AG04449 (cell line): ENCODE data around the gene TNNI2.

ENCODE experiments used
- CTCF ChIA-PET: fragments of 350-600 bp; formaldehyde crosslinking; extraction: SDS; loops from one replicate; lab custom pipeline; 2021; ENCODE audit warnings: antibody characterized with exemption; lab: Yijun Ruan, JAX
- POLR2A ChIA-PET: fragments of 400-600, 350-600 bp; formaldehyde crosslinking; extraction: SDS; loops from one replicate; lab custom pipeline; 2020; ENCODE audit warnings: antibody characterized with exemption, inconsistent platforms; lab: Yijun Ruan, JAX
- DNase-seq: peaks from one replicate; pipeline ENCODE4 v3.0.0-alpha.2; 2010; ENCODE audit warnings: low read depth, low spot score
- H3K4me3 ChIP-seq: 2 replicates; pipeline ENCODE4 v1.5.1; 2011; ENCODE audit warnings: low read depth, mild to moderate bottlenecking, control low read depth, low read length
- TF ChIP-seq, protein P1 (sequence below): IDR thresholded peaks from one replicate; pipeline ENCODE4 v1.5.1; 2011; ENCODE audit warnings: mild to moderate bottlenecking, moderate library complexity, low read length, control low read depth, inconsistent platforms; ENCODE audit not compliant: insufficient read depth; ENCODE audit errors: missing control alignments

Gene TNNI2

DNA sequence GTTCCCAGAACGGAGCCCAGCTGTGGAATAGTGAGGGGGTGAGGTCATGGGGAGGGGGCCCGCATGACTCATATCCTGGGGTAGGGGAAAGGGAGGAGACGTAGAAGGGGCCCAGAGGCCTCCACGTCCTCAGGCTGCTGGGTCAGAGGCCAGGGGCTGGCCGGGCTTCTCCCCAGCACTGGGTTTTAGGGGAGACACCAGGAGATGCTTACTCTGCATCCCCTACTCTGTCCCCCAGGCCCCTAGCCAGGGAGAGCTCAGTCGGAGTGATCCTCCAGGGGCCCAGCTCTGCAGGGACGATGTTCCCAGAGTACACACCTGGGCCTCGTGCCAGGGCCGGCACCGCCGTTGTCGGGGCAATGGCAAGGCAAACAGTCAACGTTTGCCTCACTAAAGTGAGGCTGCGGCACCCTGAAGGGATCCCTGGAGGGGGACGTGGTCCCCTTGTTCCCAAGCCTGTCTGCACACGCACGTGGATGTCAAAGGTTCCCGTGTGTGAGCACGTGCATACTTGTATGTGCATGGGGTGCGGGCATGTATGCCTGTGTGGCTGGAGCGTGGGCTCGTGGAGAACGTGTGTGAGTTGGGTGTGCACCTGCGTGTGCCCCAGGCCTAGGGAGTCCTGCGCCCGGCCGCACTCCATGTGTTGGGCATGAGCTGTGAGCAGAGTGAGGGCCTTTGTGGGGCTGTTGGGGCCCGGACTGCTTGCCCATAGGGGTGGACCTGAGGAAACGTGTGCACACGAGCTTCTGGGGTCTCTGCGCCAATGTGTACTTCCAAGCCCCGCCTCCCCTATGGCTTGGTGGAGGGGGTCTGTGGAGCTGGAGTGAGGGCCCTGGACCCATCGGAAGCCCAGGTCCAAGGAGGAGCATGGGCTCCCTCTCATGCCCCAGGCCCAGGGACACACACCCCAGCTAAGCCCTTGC lies 38.7 kb downstream of the TNNI2 start:
- DNase-seq: no peak
- CTCF ChIA-PET: interaction anchor here (0.9 to 4.0 kb wide), 9 partner anchors 14 to 273 kb away, joined by 3 to 29 read pairs (median 3); partner anchors contain the start of genes H19 and PRR33
- H3K4me3 ChIP-seq: no peak overlapping the region
- POLR2A ChIA-PET: no interaction called here
- TF ChIP-seq, protein P1, sequence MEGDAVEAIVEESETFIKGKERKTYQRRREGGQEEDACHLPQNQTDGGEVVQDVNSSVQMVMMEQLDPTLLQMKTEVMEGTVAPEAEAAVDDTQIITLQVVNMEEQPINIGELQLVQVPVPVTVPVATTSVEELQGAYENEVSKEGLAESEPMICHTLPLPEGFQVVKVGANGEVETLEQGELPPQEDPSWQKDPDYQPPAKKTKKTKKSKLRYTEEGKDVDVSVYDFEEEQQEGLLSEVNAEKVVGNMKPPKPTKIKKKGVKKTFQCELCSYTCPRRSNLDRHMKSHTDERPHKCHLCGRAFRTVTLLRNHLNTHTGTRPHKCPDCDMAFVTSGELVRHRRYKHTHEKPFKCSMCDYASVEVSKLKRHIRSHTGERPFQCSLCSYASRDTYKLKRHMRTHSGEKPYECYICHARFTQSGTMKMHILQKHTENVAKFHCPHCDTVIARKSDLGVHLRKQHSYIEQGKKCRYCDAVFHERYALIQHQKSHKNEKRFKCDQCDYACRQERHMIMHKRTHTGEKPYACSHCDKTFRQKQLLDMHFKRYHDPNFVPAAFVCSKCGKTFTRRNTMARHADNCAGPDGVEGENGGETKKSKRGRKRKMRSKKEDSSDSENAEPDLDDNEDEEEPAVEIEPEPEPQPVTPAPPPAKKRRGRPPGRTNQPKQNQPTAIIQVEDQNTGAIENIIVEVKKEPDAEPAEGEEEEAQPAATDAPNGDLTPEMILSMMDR: no peak

DNA sequence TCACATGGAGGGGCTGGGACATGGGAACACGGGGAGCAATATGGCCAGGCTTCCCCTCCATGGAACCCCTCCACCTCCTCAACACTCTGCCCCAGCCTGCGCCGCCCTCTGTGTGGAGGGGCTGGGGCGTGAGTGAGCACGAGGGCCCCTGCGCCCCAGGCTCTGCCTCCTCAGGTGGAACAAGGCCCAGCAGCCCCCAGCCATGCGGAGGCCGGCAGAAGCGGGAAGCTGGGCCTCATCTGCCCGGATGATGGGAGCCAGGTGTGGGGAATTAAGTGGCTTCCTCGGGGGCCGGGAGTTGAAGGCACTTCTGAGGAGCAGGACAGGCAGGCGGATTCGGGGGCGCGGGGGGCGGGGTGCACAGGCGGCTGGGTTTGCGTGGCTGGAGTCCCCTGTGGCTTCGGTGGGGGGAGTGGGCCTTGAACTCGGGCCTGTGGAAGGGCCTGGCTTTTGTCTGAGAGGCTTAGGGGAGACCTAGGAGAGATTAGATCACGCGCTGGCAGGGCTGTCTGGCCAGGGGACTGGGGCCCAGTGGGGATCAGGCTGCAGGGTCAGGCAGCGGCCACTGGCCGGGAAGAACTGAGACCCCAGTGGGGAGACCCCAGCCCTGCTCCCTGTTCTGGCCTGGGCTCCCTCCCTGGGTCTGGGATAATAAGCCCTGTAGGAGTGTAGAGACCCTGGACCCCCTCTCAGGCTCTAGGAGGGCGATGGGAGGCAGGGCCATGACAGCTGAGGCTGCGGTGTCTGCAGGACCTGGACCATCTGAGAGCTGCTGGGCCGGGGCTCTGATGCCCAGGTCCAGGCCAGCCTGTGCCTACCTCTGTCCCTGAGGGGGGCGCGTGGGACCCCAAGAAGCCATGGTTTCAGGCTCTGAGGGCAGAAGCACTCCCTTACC lies 39.6 kb downstream of the TNNI2 start:
- CTCF ChIA-PET: interaction anchor here (0.8 to 4.0 kb wide), 7 partner anchors 13 to 273 kb away, joined by 3 to 29 read pairs (median 3); partner anchors contain the start of genes H19 and PRR33
- TF ChIP-seq, protein P1: no peak
- no peak overlapping the region for H3K4me3 ChIP-seq
- DNase-seq: no peak
- POLR2A ChIA-PET: no interaction called here

DNA sequence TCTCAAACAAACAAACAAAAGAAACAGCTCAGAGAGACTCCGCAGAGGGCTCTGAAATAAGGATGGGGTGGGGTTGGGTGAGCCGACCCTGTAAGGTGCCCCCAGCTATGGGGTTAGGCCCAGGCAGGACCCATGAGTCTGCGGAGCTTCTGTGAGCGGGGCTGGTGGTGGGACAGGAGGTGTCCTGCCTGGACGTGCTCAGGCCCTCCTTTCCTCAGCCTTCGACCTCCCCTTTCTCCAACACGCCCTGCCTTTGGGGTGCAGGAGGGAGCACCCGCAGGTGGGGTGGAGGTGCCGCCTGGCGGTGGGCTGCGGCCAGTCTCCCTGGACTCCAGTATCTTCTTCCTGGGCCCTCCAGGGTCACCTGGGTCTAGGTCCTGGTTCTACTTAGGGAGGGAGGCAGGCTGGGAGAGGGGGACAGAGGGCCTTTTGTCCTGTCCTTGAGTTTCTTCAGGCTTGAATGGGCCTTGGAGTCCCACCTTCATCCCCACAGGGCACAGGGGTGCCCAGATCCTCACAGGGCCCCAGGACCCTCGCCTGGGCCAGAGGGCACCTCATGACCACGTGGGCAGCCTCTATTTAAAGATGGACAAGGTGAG lies 40.7 kb downstream of the TNNI2 start:
- TF ChIP-seq, protein P1: no peak
- ChIA-PET POLR2A (no interaction called here), CTCF (interaction anchor here (0.8 to 4.0 kb wide), 4 partner anchors 122 to 272 kb away, joined by 3 to 29 read pairs (median 4); no protein-coding TSS in a partner anchor)
- no peak for DNase-seq
- H3K4me3 ChIP-seq: no peak overlapping the region

DNA sequence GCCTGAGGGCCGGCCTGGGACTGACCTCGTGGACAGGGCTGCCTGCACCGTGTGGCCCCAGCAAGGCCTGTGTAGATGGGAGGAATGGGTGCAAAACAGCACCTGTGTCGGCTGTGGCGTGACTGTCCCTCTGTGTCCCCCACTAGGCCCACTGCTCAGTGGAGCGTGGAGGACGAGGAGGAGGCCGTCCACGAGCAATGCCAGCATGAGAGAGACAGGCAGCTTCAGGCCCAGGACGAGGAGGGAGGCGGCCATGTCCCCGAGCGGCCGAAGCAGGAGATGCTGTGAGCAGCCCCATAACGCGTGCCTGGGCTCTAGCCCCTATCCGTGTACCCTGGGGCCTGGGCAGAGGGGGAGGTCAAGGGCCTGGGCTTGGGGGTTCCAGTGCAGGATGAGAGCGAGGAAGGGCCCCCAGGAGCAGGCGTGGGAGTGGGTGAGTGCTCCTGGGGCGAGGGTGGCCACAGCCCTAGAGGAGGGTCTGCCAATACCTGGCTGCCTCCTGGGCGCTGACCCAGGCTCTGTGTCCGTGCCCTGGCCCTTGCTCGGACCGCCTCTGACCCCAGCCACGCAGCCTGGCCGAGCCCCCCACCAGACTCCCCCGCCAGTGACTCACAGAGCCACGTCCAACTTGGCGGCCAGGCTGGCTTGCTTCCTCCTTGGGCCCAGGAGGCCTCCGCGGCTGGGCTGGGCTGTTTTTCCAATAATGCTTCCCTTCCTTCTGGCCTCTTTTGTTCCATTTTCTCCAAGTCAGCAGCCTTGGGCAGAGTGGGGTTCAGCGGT lies 41.4 kb downstream of the TNNI2 start:
- no peak for DNase-seq
- ChIA-PET POLR2A (no interaction called here), CTCF (interaction anchor here (1.1 to 4.6 kb wide), 5 partner anchors 11 to 277 kb away, joined by 4 to 86 read pairs (median 18); partner anchors contain the start of gene PRR33)
- H3K4me3 ChIP-seq: no peak overlapping the region
- TF ChIP-seq, protein P1: no peak

DNA sequence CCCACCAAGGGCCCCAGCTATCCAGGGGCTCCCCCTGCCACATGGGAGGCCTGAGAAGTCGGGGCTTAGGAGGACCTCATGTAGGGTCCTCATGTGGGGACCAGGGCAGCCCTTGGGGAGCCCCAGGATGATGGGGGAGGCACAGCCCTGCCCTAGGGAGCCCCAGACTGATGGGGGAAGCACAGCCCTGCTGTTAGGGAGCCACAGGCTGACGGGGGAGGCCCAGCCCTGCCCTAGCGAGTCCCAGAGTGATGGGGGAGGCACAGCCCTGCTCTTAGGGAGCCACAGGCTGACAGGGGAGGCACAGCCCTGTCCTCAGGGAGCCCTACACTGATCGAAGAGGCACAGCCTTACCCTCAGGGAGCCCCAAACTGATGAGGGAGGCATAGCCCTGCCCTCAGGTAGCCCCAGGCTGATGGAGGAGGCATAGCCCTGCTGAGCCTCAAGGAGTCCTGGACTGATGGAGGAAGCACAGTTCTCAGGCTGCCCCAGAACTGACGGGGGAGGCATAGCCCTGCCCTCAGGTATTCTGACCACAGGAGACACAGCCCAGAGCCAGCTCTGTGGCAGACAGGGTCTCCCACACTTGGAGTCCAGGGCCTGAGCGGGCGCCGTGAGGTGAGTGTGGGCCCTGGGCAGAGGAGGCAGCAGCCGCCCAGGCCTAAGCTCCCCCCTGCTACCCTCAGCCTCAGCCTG lies 42.1 kb downstream of the TNNI2 start:
- ChIA-PET POLR2A (no interaction called here), CTCF (interaction anchor here (1.0 to 4.6 kb wide), 14 partner anchors 11 to 276 kb away, joined by 3 to 86 read pairs (median 12); partner anchors contain the start of genes H19, PRR33 and TNNT3)
- no peak for DNase-seq

More for the DNA sequence above, 42.1 kb downstream of the TNNI2 start:
- H3K4me3 ChIP-seq: no peak overlapping the region
- TF ChIP-seq, protein P1: no peak
